ENCODE measurements around the gene PIGR. TPM values are rescaled to one million over a fixed set of nuclear protein-coding genes. Genes with fewer than 3 reads are reported as not detected.

Gene PIGR
- polyA plus RNA-seq, 1 donor (not counting 4 experiments of a cell fraction or from before 2014, with no cell fraction given): 0.01 TPM

- peaks cover 9% of the 10 kb centered on the region for H3K4me1 ChIP-seq (ENCODE audit: control insufficient read depth, extremely low read depth, insufficient read depth, low read length)
Observed at GRCh38 chr1:206953126-206953525, 6.9 kb upstream of the PIGR start.

GRCh38 chr1:206952171-206952570 lies 5.9 kb upstream of the PIGR start:
- H3K27ac ChIP-seq (ENCODE audit: control insufficient read depth, insufficient read depth, low read length): no peak overlapping the region

More at GRCh38 chr1:206953126-206953525, 6.9 kb upstream of the PIGR start:
- no peak overlapping the region for H3K9ac ChIP-seq (ENCODE audit: control insufficient read depth, extremely low read depth, insufficient read depth, low read length)
- H4K20me1 ChIP-seq (ENCODE audit: control insufficient read depth, extremely low read depth, insufficient read depth, low read length): no peaks in the 10 kb centered on the region
- H3K9me1 ChIP-seq (ENCODE audit: control insufficient read depth, extremely low read depth, insufficient read depth, low read length): no peaks in the 10 kb centered on the region
- no peak for FAIRE-seq
- H3K27ac ChIP-seq (ENCODE audit: control insufficient read depth, insufficient read depth, low read length): no peak overlapping the region
- no peaks in the 10 kb centered on the region for H3K9me3 ChIP-seq (ENCODE audit: control insufficient read depth, low read depth, low read length)
- H3K4me3 ChIP-seq (ENCODE audit: control insufficient read depth in 2 of 3, extremely low read depth in 1 of 3, insufficient read depth in 2 of 3, low read depth in 1 of 3, low read length in 3 of 3): no peak overlapping the region
- H3K4me2 ChIP-seq (ENCODE audit: control insufficient read depth, extremely low read depth, insufficient read depth, low read depth, low read length): no peak overlapping the region
- H2AFZ ChIP-seq (ENCODE audit: control insufficient read depth, low read length): no peak overlapping the region
- no peak for TF ChIP-seq EZH2 (IDR thresholded peaks at IDR 0.05; ENCODE audit: low read length)
- TF ChIP-seq, protein P1, sequence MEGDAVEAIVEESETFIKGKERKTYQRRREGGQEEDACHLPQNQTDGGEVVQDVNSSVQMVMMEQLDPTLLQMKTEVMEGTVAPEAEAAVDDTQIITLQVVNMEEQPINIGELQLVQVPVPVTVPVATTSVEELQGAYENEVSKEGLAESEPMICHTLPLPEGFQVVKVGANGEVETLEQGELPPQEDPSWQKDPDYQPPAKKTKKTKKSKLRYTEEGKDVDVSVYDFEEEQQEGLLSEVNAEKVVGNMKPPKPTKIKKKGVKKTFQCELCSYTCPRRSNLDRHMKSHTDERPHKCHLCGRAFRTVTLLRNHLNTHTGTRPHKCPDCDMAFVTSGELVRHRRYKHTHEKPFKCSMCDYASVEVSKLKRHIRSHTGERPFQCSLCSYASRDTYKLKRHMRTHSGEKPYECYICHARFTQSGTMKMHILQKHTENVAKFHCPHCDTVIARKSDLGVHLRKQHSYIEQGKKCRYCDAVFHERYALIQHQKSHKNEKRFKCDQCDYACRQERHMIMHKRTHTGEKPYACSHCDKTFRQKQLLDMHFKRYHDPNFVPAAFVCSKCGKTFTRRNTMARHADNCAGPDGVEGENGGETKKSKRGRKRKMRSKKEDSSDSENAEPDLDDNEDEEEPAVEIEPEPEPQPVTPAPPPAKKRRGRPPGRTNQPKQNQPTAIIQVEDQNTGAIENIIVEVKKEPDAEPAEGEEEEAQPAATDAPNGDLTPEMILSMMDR (optimal IDR thresholded peaks at IDR 0.05 in 1 of 3, IDR thresholded peaks at IDR 0.05 in 1 of 3, conservative IDR thresholded peaks at IDR 0.05 in 1 of 3; ENCODE audit: extremely low read depth in 1 of 3, insufficient read depth in 2 of 3, low read length in 3 of 3): no peak
- dilution Hi-C loops (cut with MboI; ENCODE audit: extremely low pct_ligation_motif_present, low sequenced_read_pairs): no loop called here
- no peaks in the 10 kb centered on the region for H3K79me2 ChIP-seq (ENCODE audit: control insufficient read depth, insufficient read depth, low read length)
- no peak for DNase-seq (ENCODE audit: low read depth, low spot score)
- H3K36me3 ChIP-seq (ENCODE audit: control insufficient read depth in 2 of 2, extremely low read depth in 1 of 2, insufficient read depth in 2 of 2, low read length in 2 of 2): no peaks in the 10 kb centered on the region
- no peaks in the 10 kb centered on the region for H3K27me3 ChIP-seq (ENCODE audit: control insufficient read depth, extremely low read depth, insufficient read depth, low read length)

More at GRCh38 chr1:206952171-206952570, 5.9 kb upstream of the PIGR start:
- no peaks in the 10 kb centered on the region for H3K27me3 ChIP-seq (ENCODE audit: control insufficient read depth, extremely low read depth, insufficient read depth, low read length)
- no peaks in the 10 kb centered on the region for H3K36me3 ChIP-seq (ENCODE audit: control insufficient read depth in 2 of 2, extremely low read depth in 1 of 2, insufficient read depth in 2 of 2, low read length in 2 of 2)
- no peaks in the 10 kb centered on the region for H3K9me1 ChIP-seq (ENCODE audit: control insufficient read depth, extremely low read depth, insufficient read depth, low read length)
- peak overlapping the region; percentile 27 for H3K4me2 ChIP-seq (ENCODE audit: control insufficient read depth, extremely low read depth, insufficient read depth, low read depth, low read length)
- DNase-seq (ENCODE audit: low read depth, low spot score) (no peak), FAIRE-seq (peak; percentile 59)
- H3K79me2 ChIP-seq (ENCODE audit: control insufficient read depth, insufficient read depth, low read length): no peaks in the 10 kb centered on the region
- no peaks in the 10 kb centered on the region for H4K20me1 ChIP-seq (ENCODE audit: control insufficient read depth, extremely low read depth, insufficient read depth, low read length)
- no peak overlapping the region for H3K4me3 ChIP-seq (ENCODE audit: control insufficient read depth in 2 of 3, extremely low read depth in 1 of 3, insufficient read depth in 2 of 3, low read depth in 1 of 3, low read length in 3 of 3)
- peaks cover 9% of the 10 kb centered on the region for H3K4me1 ChIP-seq (ENCODE audit: control insufficient read depth, extremely low read depth, insufficient read depth, low read length)
- TF ChIP-seq, protein P1 (optimal IDR thresholded peaks at IDR 0.05 in 1 of 3, IDR thresholded peaks at IDR 0.05 in 1 of 3, conservative IDR thresholded peaks at IDR 0.05 in 1 of 3; ENCODE audit: extremely low read depth in 1 of 3, insufficient read depth in 2 of 3, low read length in 3 of 3): no peak
- no peak for TF ChIP-seq EZH2 (IDR thresholded peaks at IDR 0.05; ENCODE audit: low read length)
- no peaks in the 10 kb centered on the region for H3K9me3 ChIP-seq (ENCODE audit: control insufficient read depth, low read depth, low read length)
- H2AFZ ChIP-seq (ENCODE audit: control insufficient read depth, low read length): no peak overlapping the region
- dilution Hi-C loops (cut with MboI; ENCODE audit: extremely low pct_ligation_motif_present, low sequenced_read_pairs): no loop called here
- no peak overlapping the region for H3K9ac ChIP-seq (ENCODE audit: control insufficient read depth, extremely low read depth, insufficient read depth, low read length)

All from keratinocyte (primary cell).